ENCODE data around the gene CTBS.

GRCh38 chr1:84540759-84541158, 33.5 kb downstream of the CTBS start:
- no peak for TF ChIP-seq CTCF (conservative IDR thresholded peaks at IDR 0.05; ENCODE audit: low read depth, low read length)
- no peak for TF ChIP-seq USF2 (IDR thresholded peaks at IDR 0.05; ENCODE audit: low read depth, low read length)
- TF ChIP-seq MXI1 (IDR thresholded peaks at IDR 0.05; ENCODE audit: borderline replicate concordance, low read depth, low read length) = no peak
- no peak for TF ChIP-seq POLR2A (IDR thresholded peaks at IDR 0.05; ENCODE audit: low read depth, low read length)
- no peak for TF ChIP-seq RAD21 (IDR thresholded peaks at IDR 0.05; ENCODE audit: low read length)
- TF ChIP-seq MAFK (IDR thresholded peaks at IDR 0.05; ENCODE audit: low read depth, low read length) = no peak
- TF ChIP-seq RCOR1 (IDR thresholded peaks at IDR 0.05; ENCODE audit: insufficient replicate concordance, low read length) = no peak
- TF ChIP-seq RFX5 (IDR thresholded peaks at IDR 0.05; ENCODE audit: low read depth, low read length) = no peak
- TF ChIP-seq BHLHE40 (IDR thresholded peaks at IDR 0.05; ENCODE audit: low read depth, low read length) = no peak
- TF ChIP-seq NFE2L2 (IDR thresholded peaks at IDR 0.05; ENCODE audit: low read depth, low read length) = no peak
- no peak for TF ChIP-seq CHD1 (IDR thresholded peaks at IDR 0.05; ENCODE audit: low read depth, low read length)
- no peak for TF ChIP-seq CEBPB (IDR thresholded peaks at IDR 0.05; ENCODE audit: low read depth, low read length)
